ENCODE data around the gene DLL1.

DNA sequence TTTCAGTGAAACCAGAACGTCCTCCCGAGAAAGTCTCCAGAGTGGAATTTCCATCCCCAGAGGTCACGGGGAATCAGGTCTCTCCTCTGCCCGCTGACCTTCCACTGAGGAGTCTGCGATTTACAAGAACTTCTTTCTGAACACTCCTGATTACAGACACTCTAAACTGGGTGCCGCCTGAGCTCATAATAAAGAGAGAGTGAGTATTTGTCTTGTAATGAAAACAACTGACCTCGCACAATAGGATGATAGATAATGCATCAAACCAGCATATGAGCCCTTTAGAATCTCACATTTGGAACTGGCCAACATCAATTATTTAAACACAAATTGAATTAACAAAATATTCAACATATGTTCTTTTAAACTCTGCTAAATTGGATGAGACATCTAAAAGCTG lies 47.5 kb downstream of the DLL1 start:
- TF ChIP-seq, protein P1, sequence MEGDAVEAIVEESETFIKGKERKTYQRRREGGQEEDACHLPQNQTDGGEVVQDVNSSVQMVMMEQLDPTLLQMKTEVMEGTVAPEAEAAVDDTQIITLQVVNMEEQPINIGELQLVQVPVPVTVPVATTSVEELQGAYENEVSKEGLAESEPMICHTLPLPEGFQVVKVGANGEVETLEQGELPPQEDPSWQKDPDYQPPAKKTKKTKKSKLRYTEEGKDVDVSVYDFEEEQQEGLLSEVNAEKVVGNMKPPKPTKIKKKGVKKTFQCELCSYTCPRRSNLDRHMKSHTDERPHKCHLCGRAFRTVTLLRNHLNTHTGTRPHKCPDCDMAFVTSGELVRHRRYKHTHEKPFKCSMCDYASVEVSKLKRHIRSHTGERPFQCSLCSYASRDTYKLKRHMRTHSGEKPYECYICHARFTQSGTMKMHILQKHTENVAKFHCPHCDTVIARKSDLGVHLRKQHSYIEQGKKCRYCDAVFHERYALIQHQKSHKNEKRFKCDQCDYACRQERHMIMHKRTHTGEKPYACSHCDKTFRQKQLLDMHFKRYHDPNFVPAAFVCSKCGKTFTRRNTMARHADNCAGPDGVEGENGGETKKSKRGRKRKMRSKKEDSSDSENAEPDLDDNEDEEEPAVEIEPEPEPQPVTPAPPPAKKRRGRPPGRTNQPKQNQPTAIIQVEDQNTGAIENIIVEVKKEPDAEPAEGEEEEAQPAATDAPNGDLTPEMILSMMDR (IDR thresholded peaks at IDR 0.05) = no peak
- TF ChIP-seq EP300 (IDR thresholded peaks at IDR 0.05) = no peak
- no peak for TF ChIP-seq POLR2A (IDR thresholded peaks at IDR 0.05)
